Duodenal mucosa (tissue), 2 donors: Measurements from ENCODE around the gene CCT8.
A peak's percentile ranks its signal among the peaks of the same experiment; 100 is the strongest.
"Not testable (repeated sequence)": the region's sequence is repeated elsewhere in the genome, so short reads cannot be mapped to it uniquely, and the experiment has no call there.

Experiments used
- H3K27ac ChIP-seq: one replicate; pipeline ENCODE4 v1.7.0; 2013; ENCODE audit warnings: low read depth, low read length
- H3K27me3 ChIP-seq, 2 donors: one replicate each; pipeline ENCODE4 v1.7.0; 2013; ENCODE audit warnings: low read length in 2 of 2, control low read depth in 1 of 2; ENCODE audit not compliant: insufficient read depth in 2 of 2, control insufficient read depth in 1 of 2
- H3K36me3 ChIP-seq, 2 donors: one replicate each; pipeline ENCODE4 v1.7.0; 2013; ENCODE audit warnings: low read length in 2 of 2, control low read depth in 1 of 2; ENCODE audit not compliant: insufficient read depth in 2 of 2, control insufficient read depth in 1 of 2
- H3K4me1 ChIP-seq, 2 donors: one replicate each; pipeline ENCODE4 v1.7.0; 2013; ENCODE audit warnings: low read length in 2 of 2, control low read depth in 1 of 2; ENCODE audit not compliant: insufficient read depth in 2 of 2, control insufficient read depth in 1 of 2
- H3K4me3 ChIP-seq, 2 donors: one replicate each; pipeline ENCODE4 v1.7.0; 2013; ENCODE audit warnings: low read length in 2 of 2, low read depth in 1 of 2
- H3K9ac ChIP-seq, 2 donors: one replicate each; pipeline ENCODE4 v1.7.0; 2013; ENCODE audit warnings: low read length in 2 of 2, low read depth in 1 of 2
- H3K9me3 ChIP-seq, 2 donors: one replicate each; pipeline ENCODE4 v1.7.0; 2013; ENCODE audit warnings: low read length in 2 of 2, control low read depth in 1 of 2; ENCODE audit not compliant: control insufficient read depth in 1 of 2

Gene CCT8

GRCh38 chr21:29077651-29078090 lies 4.2 kb upstream of the CCT8 start:
- peaks cover 6 to 28% of the 10 kb centered on the region in 2 donors for H3K4me1 ChIP-seq
- H3K36me3 ChIP-seq: no peaks in the 10 kb centered on the region
- peak overlapping the region; percentile 65 to 79 for H3K9ac ChIP-seq
- no peaks in the 10 kb centered on the region for H3K9me3 ChIP-seq
- H3K27ac ChIP-seq: peak overlapping the region; percentile 85
- no peaks in the 10 kb centered on the region for H3K27me3 ChIP-seq
- peak overlapping the region; percentile 66 to 76 for H3K4me3 ChIP-seq

- Histone ChIP-seq H3K4me3 (peak overlapping the region; percentile 66 to 76), H3K4me1 (peaks cover 13 to 34% of the 10 kb centered on the region in 2 donors), H3K27ac (peak overlapping the region; percentile 85), H3K9ac (peak overlapping the region; percentile 65 to 79)
- not testable (repeated sequence) for H3K36me3 ChIP-seq, H3K9me3 ChIP-seq, H3K27me3 ChIP-seq
Observed at GRCh38 chr21:29076731-29077640, 3.5 kb upstream of the CCT8 start.

DNA sequence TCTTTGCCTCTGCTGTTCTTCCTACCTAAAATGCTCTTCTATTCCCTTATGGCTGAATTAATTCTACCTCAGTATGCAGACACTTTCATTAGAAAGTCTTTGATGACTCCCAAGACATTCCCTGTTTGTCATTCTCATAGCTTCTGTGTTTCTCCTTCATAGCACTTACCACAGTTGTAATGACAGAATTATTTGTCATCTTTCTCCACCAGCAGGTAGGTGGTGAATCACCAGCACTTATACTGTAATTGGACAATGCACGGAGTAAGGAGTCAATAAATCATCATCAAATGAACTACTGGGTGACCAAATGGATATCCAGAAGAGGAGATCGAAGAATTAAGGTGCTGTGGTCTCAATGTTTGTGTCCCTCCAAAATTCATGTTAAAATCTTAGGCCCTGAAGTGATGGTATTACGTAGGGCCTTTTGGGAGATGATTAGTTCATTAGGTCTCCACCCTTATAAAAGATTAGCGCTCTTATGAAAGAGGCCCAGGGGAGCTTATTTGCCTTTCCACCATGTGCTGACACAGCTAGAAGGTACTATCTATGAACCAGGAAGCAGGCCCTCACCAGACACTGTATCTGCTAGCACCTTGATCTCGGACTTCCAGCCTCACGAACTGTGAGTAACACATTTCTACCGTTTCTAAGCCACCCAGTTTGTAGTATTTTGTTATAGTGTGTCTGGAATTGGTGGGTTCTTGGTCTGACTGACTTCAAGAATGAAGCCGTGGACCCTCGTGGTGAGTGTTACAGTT lies 2.4 kb upstream of the CCT8 start:
- H3K9ac ChIP-seq: no peak overlapping the region
- H3K36me3 ChIP-seq: no peaks in the 10 kb centered on the region
- no peaks in the 10 kb centered on the region for H3K27me3 ChIP-seq
- no peak overlapping the region for H3K4me3 ChIP-seq
- no peaks in the 10 kb centered on the region for H3K9me3 ChIP-seq
- H3K27ac ChIP-seq: no peak overlapping the region
- H3K4me1 ChIP-seq: peaks cover 22 to 43% of the 10 kb centered on the region in 2 donors

GRCh38 chr21:29074783-29075182 lies 1.3 kb upstream of the CCT8 start:
- Histone ChIP-seq H3K27ac (no peak overlapping the region), H3K36me3 (no peaks in the 10 kb centered on the region)

GRCh38 chr21:29074007-29074376 lies 544 bp upstream of the CCT8 start:
- Histone ChIP-seq H3K36me3 (peaks cover 0 to 2% of the 10 kb centered on the region in 2 donors), H3K27ac (peak overlapping the region; percentile 85), H3K4me1 (peaks cover 22 to 27% of the 10 kb centered on the region in 2 donors), H3K9me3 (no peaks in the 10 kb centered on the region), H3K27me3 (no peaks in the 10 kb centered on the region), H3K4me3 (peak overlapping the region; percentile 94 to 96), H3K9ac (peak overlapping the region; percentile 90 to 96)

More at GRCh38 chr21:29074783-29075182, 1.3 kb upstream of the CCT8 start:
- Histone ChIP-seq H3K9ac (no peak overlapping the region), H3K9me3 (no peaks in the 10 kb centered on the region), H3K4me3 (no peak overlapping the region), H3K4me1 (peaks cover 22 to 35% of the 10 kb centered on the region in 2 donors), H3K27me3 (no peaks in the 10 kb centered on the region)

DNA sequence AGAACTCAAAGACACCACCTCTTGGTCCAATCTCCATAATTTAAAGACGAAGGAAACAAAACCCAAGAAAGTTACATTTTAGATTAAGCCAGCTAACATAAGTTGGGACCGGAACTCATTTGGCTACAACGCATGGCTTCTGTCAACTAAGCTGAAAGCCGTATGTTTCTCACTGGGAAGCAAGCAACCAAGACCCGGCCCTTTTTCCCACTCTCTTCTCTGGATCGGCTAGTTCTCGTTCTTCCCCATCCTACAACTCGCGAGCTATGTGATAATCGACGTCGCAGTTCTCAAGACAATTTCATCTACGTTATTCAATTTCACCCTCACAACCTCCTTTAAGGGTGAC lies 601 bp downstream of the CCT8 start:
- Histone ChIP-seq H3K36me3 (peaks cover 3 to 8% of the 10 kb centered on the region in 2 donors), H3K9ac (peak overlapping the region; percentile 90 to 96), H3K4me3 (peak overlapping the region; percentile 94 to 96), H3K27me3 (no peaks in the 10 kb centered on the region), H3K4me1 (peaks cover 20 to 22% of the 10 kb centered on the region in 2 donors), H3K27ac (peak overlapping the region; percentile 82), H3K9me3 (no peaks in the 10 kb centered on the region)

GRCh38 chr21:29064850-29065481 lies 8.5 kb downstream of the CCT8 start:
- H3K27me3 ChIP-seq: no peaks in the 10 kb centered on the region
- peaks cover 45 to 86% of the 10 kb centered on the region in 2 donors for H3K36me3 ChIP-seq
- H3K9me3 ChIP-seq: no peaks in the 10 kb centered on the region
- H3K27ac ChIP-seq: no peak overlapping the region
- no peak overlapping the region for H3K4me3 ChIP-seq
- H3K4me1 ChIP-seq: peaks cover 0 to 4% of the 10 kb centered on the region in 2 donors
- no peak overlapping the region for H3K9ac ChIP-seq

- Histone ChIP-seq H3K27ac (no peak overlapping the region), H3K9me3 (no peaks in the 10 kb centered on the region), H3K36me3 (peaks cover 41 to 76% of the 10 kb centered on the region in 2 donors), H3K9ac (no peak overlapping the region), H3K4me3 (no peak overlapping the region), H3K4me1 (no peaks in the 10 kb centered on the region), H3K27me3 (no peaks in the 10 kb centered on the region)
Observed at GRCh38 chr21:29056538-29057050, 16.9 kb downstream of the CCT8 start.

- Histone ChIP-seq H3K9me3 (no peaks in the 10 kb centered on the region), H3K36me3 (peaks cover 42 to 75% of the 10 kb centered on the region in 2 donors), H3K27me3 (no peaks in the 10 kb centered on the region), H3K9ac (no peak overlapping the region), H3K4me3 (no peak overlapping the region), H3K27ac (no peak overlapping the region), H3K4me1 (no peaks in the 10 kb centered on the region)
Observed at GRCh38 chr21:29056005-29056404, 17.4 kb downstream of the CCT8 start.
